ENCODE data around the gene ATP23.
A peak's percentile ranks its signal among the peaks of the same experiment; 100 is the strongest.

Gene ATP23, protein sequence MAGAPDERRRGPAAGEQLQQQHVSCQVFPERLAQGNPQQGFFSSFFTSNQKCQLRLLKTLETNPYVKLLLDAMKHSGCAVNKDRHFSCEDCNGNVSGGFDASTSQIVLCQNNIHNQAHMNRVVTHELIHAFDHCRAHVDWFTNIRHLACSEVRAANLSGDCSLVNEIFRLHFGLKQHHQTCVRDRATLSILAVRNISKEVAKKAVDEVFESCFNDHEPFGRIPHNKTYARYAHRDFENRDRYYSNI

DNA sequence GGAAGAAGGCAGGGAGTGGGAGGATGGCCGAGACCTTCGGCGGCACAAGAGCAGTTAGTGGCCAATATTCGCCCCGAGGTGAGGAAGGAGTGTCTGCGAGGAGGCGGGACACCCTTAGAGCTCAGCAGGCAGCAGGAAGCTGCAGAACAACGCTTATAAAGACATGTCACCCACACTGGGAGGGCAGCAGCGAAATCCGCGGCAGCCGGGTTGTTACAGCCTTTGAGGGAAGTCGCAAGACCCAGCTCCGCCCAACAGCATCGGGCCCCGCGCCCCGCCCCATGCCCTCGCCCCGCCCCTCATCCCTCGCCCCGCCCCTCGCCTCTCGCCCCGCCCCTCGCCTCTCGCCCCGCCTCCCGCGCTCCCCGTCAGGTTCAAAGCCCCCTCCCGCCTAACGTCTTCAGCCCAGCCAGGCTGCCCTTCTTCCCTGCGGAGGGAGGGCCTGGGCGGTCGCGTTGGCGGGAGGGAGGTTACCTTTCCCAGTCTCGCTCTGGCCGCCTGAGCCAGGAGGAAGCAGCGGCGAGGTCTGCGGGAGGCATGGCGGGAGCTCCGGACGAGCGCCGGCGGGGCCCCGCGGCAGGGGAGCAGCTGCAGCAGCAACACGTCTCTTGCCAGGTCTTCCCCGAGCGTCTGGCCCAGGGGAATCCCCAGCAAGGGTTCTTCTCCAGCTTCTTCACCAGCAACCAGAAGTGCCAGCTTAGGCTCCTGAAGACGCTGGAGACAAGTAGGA lies at the start of gene ATP23:
Gene ATP23 (plus strand): TSS at position 403 of the 730 bp plus-strand sequence. CDS start 135 bp downstream, at position 538.
- DNase-seq (ENCODE audit: low read depth), result peak; percentile 90

DNA sequence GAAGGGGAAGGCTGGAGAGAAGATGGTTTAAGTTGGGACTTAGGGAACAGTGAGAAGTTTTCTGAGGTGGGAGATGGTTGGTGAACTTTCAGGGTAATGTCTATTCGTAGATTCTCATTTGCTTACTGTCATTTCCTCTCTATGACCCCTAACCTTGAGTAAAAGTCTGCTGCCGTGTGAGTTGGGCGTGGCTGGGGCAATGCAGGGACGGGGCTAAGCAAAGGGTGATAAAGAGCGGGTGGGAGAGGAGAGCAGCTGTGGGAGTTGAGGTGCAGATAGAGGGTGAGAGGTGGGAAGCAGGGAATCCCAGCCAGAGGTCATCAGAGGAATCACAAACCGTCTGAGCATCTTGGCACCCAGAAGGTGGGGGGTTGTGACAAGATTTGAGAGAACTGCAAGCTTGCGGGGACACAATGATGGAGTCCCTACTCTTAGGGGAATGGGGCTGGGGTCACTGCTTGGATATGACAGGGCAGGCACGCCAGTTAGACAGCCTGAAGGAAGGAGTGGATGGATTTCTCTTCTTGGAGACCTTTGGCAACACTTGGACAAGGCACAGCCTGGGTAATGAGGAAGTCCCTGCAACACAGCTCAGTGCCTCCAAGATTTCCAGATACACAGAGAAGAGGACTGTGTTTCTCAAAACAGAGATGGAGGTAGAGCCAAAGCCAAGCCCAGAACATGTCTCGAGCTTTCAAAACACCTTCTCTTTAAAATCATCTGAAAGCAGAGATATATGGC lies 49.0 kb upstream of the ATP23 start:
- no peak for DNase-seq (ENCODE audit: low read depth)

DNA sequence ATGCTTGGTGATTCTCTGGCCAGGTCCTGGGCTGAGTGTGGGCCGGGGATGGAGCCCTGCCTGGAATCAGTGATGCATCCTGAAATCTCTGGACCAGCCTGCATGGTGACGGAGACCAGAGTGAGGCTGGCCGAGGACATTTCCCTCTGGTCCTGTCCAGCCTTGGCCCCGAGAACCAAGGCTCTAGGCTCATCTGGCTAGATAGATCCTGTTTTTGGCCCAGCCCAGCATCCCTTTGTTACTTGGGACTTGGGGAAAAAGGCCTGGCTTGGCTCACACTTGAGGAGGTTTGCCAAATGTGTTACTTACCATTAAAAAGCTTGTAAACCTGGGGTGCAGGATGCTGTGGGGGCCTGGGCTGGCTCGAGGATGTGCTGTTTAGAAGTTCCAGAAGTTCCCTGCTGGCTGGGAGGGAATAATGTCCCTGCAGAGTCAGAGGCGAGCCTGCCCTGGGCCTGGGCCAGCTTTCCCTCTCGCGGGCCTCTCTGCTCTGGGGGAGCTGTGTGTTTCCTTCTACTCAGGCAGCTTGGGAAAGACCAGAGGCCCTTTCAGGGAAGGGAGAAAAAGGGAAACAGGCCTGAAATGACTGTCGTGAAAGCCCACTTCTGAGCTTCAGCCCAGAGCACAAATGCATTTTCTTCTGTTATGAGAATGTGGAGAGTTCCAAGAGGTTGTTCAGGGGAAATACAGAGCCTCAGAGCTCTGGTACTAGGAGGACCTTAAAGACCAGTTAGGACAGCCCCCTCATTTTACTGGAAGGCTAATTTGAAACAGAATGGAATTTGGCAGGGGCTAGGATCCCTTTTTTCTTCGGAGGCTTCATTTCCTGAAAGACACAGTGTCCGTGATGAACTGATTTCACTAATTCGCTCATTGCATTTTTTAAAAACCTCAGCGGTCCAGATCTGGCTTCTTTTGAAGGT lies 47.7 kb upstream of the ATP23 start:
- DNase-seq (ENCODE audit: low read depth), result no peak

DNA sequence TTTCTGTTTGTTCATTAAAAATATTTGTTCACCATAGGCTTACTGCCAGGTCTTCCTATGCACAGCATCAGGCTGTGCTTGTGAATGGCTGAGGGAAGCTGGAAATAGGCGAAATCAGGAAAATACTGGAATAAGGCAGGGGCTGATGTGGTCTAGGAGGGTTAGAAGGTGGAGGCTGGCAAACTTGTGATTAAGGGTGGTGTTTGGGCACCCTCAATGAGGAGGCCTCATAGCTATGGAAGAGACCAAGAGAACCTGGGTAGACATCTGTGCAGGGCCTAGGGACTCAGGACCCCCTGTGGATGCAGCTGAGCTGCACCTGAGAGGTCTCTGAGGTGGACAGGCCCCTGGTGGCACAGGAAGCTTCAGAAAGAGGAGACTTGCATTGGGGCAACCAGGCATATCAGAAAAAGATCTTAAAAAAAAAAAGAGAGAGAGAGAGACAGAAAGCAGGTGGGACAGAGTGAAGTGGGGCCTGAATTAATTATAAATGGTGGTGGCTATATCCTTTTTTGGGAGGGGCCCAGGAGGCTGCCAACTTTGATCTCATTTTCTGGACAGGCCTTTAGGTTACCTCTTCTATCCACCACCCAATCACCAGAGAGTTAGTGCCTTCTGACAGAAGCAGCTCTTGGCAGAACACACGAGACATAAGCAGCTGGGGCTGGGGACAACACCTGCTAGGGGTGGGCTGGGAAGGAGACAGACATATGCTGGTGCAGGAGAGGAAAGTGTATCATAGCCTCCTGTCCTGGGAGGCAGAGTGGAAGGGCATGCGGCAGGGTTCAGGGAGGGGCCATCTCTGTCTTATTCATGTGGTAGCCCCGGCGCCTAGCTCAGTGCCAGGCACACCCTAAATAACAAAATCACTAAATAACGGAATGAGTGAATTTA lies 46.7 kb upstream of the ATP23 start:
- DNase-seq (ENCODE audit: low read depth), result no peak

DNA sequence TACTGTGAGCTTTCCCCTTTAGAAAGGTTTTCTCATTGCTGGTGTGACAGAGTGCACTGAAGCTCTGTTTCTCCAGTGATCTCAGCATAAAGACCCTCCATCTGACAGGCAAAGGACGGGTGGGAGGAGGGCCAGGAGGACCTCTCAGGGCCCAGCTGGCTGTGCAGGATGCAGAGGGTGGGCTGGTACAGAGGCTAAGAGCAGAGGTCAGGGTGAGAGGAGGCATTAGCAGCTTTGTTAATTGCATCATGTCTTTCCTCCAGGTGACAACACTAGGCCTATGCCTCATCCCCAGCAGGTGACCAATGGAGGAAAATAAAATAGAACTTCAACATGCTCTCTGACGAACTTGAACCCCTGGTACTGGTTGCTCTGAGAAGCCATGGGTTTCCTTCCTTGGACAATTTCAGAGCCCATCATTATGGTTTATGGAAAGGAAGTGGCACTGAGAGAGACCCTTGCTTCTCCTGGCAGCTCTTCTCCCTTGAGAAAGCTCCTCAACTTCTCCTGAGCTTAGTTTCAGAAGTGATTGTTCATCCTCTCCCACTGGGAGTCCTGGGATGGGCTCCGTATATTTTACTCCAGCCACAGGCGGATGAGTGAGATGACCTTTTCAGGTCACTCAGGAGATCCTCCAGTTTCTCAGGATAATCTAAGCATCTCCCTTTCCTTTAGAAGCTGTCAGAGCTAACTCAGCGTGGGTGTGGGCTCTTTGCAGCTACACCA lies 45.8 kb upstream of the ATP23 start:
- DNase-seq (ENCODE audit: low read depth), result no peak

DNA sequence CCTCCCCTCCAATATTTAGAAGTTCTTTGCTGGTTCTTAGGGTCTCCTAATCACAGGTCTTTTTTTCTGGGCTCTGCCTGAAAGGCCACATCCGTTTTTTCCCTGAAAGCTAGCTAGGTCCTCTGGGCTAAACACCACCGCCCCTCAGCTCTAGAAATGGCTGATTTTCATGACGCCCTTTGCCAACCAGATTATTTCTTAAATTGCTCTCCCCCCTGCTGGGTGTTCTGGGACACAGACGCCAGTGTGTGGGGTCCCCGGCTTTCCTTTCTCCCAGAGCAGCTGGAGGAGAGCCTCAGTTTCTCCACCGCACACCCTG lies 45.3 kb upstream of the ATP23 start:
- no peak for DNase-seq (ENCODE audit: low read depth)

DNA sequence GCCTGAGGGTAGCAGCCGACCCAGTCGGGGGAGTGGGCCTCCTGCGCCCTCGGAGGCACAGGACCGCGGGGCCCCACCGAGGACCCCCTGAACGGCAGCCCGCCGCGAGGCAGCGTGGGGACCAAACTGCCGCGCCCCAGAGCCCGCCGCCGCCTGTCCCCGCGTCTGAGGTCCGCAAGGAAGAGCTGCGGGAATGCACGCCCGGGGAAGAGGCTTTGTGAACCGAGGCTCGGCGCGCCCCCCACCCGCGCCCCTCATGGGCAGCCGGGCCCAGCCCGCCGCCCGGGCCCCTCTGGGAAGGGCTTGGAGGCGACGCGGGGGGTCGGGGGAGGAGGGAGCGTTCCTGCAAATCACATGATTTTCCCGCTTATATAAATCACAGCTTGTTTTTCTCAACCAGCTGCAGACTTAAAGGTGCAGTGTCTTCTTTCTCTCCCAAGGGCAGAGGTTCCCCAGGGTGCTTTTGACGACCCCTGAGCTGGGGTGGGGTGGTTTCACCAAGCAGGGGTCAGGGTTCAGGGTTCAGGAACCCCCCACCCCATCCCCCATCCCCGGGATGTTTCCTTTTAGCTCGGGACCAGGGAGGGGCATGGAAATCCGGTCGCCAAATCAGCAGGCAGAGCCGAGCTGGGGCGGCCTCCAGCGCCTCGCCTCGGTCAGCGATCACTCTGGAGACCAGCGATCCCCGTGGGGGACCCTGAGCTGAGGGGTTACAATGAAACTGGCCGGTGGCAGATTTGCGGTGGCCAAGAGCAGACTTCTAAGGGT lies 44.7 kb upstream of the ATP23 start:
- no peak for DNase-seq (ENCODE audit: low read depth)

DNA sequence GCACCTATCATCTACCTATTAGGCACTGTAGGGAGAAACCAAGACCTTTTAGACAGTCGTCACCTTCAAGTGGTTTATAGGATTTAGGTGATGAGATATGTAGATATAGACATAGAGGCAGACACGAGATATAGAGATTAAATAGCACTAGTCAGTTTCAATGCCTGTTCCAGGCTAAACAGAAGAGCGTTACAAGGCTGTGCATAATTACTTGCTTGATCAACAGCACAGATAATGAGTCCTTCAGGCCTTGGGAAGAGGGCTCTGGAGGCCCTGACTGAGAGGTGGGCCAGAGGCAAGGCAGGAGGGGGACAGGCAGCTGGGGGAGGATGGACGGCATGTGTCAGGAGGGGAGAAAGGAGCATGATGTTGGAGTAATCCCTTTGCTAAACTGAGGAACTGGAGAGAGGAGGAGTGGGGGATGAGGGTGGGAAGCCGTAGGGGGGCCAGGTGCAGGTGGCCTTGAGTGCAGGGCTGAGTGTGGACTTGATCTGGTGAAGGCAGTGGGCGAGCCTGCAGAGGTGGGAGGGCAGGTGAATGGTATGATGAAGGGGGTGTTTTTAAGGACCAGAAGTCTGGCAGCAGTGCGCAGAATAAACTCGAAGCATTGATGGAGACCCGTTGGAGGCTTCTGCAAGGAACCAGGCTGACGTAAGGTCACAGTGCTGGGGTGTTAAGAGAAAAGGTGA lies 43.9 kb upstream of the ATP23 start:
- DNase-seq (ENCODE audit: low read depth), result no peak

DNA sequence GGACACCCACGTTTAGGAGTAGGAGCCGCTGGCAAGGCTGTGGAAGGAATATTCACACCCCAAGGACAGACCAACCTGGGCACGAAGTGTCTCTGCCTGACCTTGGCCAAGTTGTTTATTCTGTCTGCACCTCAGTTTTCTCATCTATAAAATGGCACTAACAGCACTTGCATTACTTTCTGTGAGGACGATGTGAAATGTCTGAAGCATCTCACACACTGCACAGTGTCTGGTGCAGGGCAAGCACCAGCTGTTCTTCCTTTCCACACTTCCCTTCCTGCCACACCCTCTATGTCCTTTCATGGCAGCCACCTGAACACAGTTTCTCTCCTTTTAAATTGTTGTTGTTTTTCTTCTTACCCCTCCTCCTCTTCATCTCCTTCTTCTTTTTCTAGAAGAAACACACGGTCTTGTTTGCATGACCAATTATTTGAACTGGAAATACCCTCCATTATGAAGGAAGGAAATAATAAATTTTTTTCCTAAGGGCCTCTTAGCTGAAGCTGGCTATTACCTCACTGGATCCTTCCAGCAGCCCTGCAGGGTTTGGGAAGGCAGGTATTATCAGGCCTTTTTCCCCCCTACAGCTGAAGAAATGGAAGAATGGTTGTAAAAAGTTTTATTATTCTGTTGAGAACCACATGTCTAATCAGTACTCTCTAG lies 42.9 kb upstream of the ATP23 start:
- no peak for DNase-seq (ENCODE audit: low read depth)

DNA sequence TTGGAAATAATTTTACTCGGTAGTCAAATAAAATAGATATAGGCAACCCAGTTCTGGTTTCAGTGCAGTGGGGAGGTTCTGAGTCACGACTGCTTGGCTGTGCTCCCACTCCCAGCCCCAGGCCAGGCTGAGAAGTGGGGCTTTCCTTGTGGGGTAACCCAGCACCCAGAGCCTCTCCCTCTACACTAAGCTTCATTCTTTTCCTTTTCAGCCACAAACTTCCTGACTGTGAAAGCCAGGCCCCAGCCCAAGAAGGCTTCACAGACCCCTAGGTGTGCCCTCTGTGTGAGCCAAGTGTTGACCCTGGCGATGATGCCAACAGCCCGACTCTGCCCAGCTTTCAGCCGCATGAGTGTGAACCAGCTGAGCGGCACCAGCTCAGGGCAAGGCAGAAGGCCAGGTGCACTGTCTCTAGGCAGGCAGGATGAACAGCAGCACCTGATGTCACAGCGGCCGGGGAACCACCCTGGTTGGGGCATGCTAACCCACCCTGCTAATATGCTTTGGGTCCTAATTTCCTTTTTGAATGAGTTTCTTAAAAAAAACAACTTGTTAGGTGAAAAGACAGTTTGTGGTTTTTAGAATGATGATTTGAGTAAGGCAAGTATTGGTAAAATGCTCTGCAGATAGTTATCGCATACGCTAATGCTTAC lies 42.2 kb upstream of the ATP23 start:
- no peak for DNase-seq (ENCODE audit: low read depth)

DNA sequence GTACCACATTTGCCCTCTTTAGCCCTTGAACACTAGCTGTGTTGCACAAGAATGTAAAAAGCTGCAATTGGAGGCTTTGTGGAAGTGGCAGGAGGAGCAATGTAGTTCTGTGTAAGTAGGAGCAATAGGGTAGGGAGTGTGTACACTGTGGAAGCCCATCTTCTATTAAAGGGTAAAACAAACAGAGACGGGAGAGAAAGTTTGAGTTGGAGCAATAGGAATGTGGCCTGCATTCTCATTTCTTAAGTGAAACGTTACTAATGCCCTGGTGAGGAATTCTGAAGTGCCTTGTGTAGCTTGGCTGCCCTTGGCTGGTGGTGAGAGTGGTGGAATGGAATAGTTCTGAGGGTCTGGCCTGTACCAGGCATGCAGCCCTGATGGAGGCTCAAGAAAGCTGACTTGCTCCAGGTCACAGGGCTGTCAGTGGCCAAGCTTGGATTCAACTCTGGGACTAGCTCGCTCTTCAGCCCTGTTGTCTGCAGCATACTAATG lies 38.8 kb upstream of the ATP23 start:
- DNase-seq (ENCODE audit: low read depth), result no peak

DNA sequence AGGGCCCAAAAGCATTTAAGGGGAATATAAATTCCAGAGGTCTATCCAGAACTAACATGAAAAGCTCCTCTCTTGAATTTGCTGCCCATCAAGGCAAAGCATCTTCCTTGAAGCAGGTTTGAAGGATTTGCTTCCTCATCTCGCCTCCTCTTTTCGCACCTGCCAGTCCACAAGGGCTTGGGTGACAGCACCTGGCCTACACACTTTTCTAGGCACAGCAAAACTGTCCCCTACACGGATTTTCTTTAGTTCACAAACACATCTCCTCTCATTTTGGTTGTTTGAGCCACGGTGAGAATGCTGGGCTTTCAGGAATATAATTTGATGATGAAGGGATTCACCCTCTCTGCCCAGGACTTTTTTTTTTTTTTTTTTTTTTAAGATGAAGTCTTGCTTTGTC lies 36.9 kb upstream of the ATP23 start:
- no peak for DNase-seq (ENCODE audit: low read depth)

DNA sequence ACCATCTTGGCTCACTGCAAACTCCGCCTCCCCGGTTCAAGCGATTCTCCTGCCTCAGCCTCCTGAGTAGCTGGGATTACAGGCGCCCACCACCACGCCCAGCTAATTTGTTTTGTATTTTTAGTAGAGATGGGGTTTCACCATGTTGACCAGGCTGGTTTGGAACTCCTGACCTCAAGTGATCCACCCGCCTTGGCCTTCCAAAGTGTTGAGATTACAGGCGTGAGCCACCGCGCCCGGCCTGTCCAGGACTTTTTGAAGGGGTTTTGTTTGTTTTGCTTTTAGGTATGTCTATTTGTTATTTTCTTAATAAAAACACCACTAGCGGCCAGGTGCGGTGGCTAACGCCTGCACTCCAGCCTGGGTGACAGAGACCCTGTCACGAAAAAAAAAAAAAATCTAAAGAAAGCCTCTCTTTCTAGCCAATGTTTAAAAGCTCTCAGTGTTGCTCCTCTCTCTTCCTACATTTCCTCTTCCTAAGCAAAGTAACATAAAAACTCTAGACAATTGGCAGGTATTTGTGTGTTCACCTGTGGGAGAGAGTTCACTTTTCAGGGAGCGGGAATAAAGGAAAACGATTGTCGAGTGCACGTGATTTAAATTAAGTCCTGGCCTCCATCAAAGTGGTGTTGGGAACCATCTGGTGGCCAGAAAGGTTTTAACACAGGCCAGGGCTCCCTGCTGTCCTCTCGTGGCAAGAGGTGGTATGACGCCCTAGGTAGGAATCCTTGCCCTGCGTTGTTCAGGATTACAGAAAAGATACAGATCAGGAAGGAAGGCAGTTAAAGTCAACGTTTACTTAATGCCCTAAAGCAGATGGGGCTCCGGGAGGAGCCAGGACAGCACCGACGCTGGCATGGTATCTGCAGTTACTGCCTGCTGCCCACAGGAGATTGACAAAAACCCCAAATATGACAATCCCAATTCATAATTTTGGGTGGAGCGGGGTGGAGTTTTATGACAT lies 36.2 kb upstream of the ATP23 start:
- peak; percentile 68 for DNase-seq (ENCODE audit: low read depth)

DNA sequence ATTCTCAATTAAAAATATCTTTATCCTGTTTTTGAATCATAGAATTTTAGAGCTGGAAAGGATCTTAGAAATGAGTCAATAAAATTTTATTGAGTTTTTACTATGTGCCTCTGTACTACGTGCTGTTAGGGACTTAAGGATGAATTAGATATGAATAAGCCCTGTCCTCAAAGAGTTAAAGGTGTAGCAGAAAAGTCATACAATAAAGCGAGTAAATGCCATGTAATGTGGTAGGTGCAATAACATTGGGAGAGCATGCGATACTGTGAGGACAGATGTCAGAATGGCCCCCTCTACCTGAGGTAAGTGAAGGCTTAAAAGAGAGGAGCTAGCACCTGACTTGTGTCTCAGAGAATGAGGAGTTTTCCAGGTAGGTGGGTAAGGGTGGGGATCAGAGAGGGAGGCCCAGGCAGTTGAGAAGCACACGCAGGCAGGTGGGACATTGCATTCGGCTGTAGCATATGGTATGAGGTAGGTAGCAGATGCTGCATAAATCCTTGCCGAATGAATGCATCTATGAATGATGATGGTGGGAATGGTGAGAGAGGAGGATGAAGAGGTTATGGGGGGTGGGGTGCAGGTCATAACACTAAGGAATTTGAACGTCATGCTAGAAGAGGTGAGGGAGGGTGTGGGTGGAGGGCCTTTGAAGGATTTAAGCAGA lies 35.4 kb upstream of the ATP23 start:
- DNase-seq (ENCODE audit: low read depth), result no peak

DNA sequence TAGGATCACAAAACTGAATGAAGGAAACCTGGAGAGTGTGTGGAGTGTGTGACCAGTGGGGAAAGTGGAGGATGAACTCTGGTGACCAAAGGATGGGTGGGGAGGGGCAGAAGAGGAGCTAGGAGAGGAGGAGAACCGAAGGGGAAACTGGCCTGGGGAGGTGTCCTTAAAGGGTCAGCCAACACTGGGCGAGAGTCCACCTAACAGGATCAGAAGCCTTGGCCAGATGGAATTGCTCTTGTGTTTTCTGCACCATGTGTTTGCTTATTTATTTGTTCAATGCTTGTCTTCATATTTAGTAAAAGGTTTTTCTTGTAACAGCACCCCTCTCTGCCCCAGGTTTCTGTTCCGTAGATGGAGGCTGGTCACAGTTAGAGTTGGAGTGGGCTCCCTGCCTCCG lies 34.5 kb upstream of the ATP23 start:
- no peak for DNase-seq (ENCODE audit: low read depth)

DNA sequence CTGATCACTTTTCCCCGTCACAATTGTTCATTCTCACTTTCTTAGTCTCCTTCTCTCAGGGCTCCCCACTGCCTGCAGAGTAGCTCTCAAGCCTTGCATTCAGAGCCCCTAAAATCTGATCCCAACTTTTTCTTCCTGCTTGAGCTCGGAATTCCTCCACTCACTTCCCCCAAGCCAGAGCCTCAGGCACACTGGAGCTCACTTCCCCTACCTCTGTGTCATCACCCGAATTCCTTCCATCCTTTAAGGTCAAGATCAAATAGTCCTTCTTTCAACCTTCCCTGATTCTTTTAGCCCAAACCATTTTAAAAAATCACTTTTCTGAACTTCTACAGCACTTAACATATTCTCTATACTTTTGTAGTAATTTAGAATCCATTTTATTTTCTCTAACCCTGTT lies 34.1 kb upstream of the ATP23 start:
- no peak for DNase-seq (ENCODE audit: low read depth)
